ENCODE data around the gene SCN1B.

Gene SCN1B

GRCh38 chr19:35005256-35005977 is 24.9 kb upstream of the SCN1B start:
- TF ChIP-seq YY1 (IDR thresholded peaks at IDR 0.05; ENCODE audit: low read depth) (no peak), USF1 (IDR thresholded peaks at IDR 0.05) (no peak), MAX (IDR thresholded peaks at IDR 0.05) (no peak)

GRCh38 chr19:35006342-35006998 is 23.8 kb upstream of the SCN1B start:
- TF ChIP-seq FOXM1 (IDR thresholded peaks at IDR 0.05; ENCODE audit: borderline replicate concordance, low read depth) (no peak), MAX (IDR thresholded peaks at IDR 0.05) (no peak), TCF12 (IDR thresholded peaks at IDR 0.05; ENCODE audit: low read depth) (no peak), NFIC (IDR thresholded peaks at IDR 0.05) (no peak), USF1 (IDR thresholded peaks at IDR 0.05) (no peak), REST (IDR thresholded peaks at IDR 0.05; ENCODE audit: low read depth) (no peak), CEBPB (IDR thresholded peaks at IDR 0.05) (no peak), EP300 (IDR thresholded peaks at IDR 0.05; ENCODE audit: borderline replicate concordance) (no peak), EGR1 (IDR thresholded peaks at IDR 0.05) (no peak), CREB1 (IDR thresholded peaks at IDR 0.05; ENCODE audit: low read depth) (no peak), YY1 (IDR thresholded peaks at IDR 0.05; ENCODE audit: low read depth) (no peak), RAD21 (IDR thresholded peaks at IDR 0.05; ENCODE audit: low read depth) (no peak), TAF1 (IDR thresholded peaks at IDR 0.05; ENCODE audit: low read depth) (no peak), ZBTB7A (IDR thresholded peaks at IDR 0.05; ENCODE audit: low read depth) (no peak), TEAD4 (IDR thresholded peaks at IDR 0.05) (no peak)

GRCh38 chr19:35006999-35007365 is 23.3 kb upstream of the SCN1B start:
- TF ChIP-seq USF1 (IDR thresholded peaks at IDR 0.05) (no peak), YY1 (IDR thresholded peaks at IDR 0.05; ENCODE audit: low read depth) (no peak), TAF1 (IDR thresholded peaks at IDR 0.05; ENCODE audit: low read depth) (no peak), FOXM1 (IDR thresholded peaks at IDR 0.05; ENCODE audit: borderline replicate concordance, low read depth) (no peak), TCF12 (IDR thresholded peaks at IDR 0.05; ENCODE audit: low read depth) (no peak), NFIC (IDR thresholded peaks at IDR 0.05) (no peak)

GRCh38 chr19:35008891-35009341 is 21.4 kb upstream of the SCN1B start:
- TF ChIP-seq TEAD4 (IDR thresholded peaks at IDR 0.05) (no peak), YY1 (IDR thresholded peaks at IDR 0.05; ENCODE audit: low read depth) (no peak), TCF12 (IDR thresholded peaks at IDR 0.05; ENCODE audit: low read depth) (no peak), CEBPB (IDR thresholded peaks at IDR 0.05) (no peak), REST (IDR thresholded peaks at IDR 0.05; ENCODE audit: low read depth) (no peak), FOXM1 (IDR thresholded peaks at IDR 0.05; ENCODE audit: borderline replicate concordance, low read depth) (no peak), RAD21 (IDR thresholded peaks at IDR 0.05; ENCODE audit: low read depth) (no peak)

- TF ChIP-seq CREB1 (IDR thresholded peaks at IDR 0.05; ENCODE audit: low read depth) = no peak
- no peak for TF ChIP-seq EP300 (IDR thresholded peaks at IDR 0.05; ENCODE audit: borderline replicate concordance)
- TF ChIP-seq TCF12 (IDR thresholded peaks at IDR 0.05; ENCODE audit: low read depth) = no peak
- TF ChIP-seq MAX (IDR thresholded peaks at IDR 0.05) = no peak
- no peak for TF ChIP-seq TAF1 (IDR thresholded peaks at IDR 0.05; ENCODE audit: low read depth)
- no peak for TF ChIP-seq REST (IDR thresholded peaks at IDR 0.05; ENCODE audit: low read depth)
- TF ChIP-seq FOXM1 (IDR thresholded peaks at IDR 0.05; ENCODE audit: borderline replicate concordance, low read depth) = no peak
- no peak for TF ChIP-seq RAD21 (IDR thresholded peaks at IDR 0.05; ENCODE audit: low read depth)
- no peak for TF ChIP-seq TEAD4 (IDR thresholded peaks at IDR 0.05)
- no peak for TF ChIP-seq EGR1 (IDR thresholded peaks at IDR 0.05)
- TF ChIP-seq USF1 (IDR thresholded peaks at IDR 0.05) = no peak
- TF ChIP-seq CEBPB (IDR thresholded peaks at IDR 0.05) = no peak
- no peak for TF ChIP-seq NFIC (IDR thresholded peaks at IDR 0.05)
- TF ChIP-seq ZBTB7A (IDR thresholded peaks at IDR 0.05; ENCODE audit: low read depth) = no peak
- TF ChIP-seq YY1 (IDR thresholded peaks at IDR 0.05; ENCODE audit: low read depth) = no peak
These were observed 20.6 kb upstream of the SCN1B start for GRCh38 chr19:35009424-35010415.

Data from Ishikawa (cell line).